GM19438 (cell line): Measurements from ENCODE around the gene MVP.

Experiments
- ATAC-seq: cut with Tn5 transposase; IDR thresholded peaks from one replicate; pipeline ENCODE4 v1.9.1; 2021; ENCODE audit warnings: low read depth; ENCODE audit not compliant: unreplicated experiment

Gene MVP

GRCh38 chr16:29804020-29804419, 16.2 kb upstream of the MVP start:
- ATAC-seq: no peak

DNA sequence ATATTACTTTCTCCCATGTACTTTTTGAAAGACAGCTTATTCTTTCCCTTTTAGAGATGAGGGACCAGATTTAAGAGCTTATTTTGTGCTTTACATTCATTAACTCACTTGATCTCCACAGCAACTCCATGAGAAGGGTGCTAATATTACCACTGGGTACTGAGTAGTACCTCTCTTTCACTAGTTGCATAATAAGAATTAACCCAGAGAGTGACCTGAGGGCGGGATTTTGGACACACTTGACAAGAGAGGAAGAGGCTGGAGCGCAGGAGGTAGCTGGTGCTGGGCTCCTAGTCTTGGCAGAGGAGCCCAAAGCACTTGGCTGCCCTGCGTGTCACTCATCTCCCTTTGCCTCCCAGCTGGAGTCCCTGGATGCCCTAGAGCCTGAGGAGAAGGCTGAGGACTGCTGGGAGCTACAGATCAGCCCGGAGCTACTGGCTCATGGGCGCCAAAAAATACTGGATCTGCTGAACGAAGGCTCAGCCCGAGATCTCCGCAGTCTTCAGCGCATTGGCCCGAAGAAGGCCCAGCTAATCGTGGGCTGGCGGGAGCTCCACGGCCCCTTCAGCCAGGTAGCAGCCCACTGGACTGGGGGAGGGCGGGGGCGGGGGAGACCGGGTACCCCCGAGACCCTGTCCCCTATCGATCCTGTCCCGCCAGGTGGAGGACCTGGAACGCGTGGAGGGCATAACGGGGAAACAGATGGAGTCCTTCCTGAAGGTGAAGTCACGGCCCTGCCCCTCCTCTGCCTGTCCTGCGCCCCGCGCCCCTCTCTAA, 15.6 kb upstream of the MVP start:
- no peak for ATAC-seq

DNA sequence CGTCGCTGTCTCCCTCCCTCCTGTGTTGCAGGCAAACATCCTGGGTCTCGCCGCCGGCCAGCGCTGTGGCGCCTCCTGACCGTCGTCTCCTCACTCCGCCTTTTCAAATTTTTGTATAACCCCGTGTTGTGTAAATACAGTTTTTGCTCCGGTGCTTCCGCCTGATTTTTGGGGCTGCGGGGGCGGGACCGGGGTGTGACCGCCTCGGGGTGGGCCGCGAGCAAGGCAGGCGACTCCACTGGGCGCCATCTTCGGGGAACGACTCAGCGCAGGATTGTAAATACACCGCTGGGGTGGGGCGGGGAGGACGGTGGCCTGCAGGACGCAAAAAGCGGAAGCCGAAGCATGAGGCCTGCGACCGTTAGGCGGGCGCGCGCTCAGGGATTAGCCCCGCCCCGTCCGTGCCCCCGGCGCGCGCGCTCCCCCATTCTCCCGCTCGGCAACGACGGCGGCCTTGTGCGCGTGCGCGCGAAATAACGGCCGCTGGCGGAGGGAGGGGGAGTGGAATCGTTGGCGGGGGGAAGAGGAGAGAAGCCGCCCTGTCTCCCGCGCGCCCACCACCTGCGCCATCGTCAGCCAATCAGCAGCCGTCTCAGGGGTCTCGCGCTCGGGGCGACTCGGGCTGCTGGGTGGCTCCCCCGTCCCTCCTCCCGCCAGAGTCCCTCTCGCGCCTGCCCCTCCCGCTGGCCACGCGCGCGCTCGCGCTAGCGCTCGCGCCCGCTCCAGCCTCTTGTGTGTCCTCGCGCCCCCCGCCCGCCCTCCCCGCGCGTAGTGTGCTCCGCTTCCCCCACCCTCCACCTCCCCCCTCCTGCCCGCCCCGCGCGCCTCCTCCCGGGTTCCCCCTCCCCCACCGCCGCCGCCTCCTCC, 14.8 kb upstream of the MVP start:
- peak; percentile 47 for ATAC-seq

DNA sequence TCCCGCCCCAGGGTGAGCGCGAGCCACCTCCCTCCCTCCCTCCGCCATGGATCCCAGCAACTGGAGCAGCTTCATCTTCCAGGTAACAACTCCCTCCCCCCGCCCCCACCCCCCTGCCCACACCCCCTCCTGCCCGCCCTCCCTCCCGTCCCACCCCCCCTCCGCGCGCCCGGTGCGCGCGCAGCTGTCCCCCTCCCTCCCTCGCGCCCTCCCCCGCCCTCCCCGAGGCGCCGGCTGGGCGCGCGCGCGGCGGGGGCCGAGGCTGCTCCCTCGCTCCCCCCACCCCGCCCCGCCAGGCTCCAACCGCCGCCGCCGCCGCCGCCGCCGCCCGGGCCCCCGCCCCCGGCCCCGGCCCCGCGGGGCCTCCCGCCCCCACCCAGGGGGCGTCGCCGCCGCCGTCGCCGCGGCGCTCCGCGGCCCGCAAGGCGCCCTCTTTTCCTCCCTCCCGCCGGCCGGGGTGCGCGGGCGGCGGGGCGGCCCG, 14.1 kb upstream of the MVP start, which contains the start of gene MAZ:
MAZ (plus strand) TSS at position 431 of the 481 bp plus-strand sequence. CDS start 173 bp downstream, outside the sequence.
- no peak for ATAC-seq

- no peak for ATAC-seq
Observed at GRCh38 chr16:29806641-29807425, 13.4 kb upstream of the MVP start.

DNA sequence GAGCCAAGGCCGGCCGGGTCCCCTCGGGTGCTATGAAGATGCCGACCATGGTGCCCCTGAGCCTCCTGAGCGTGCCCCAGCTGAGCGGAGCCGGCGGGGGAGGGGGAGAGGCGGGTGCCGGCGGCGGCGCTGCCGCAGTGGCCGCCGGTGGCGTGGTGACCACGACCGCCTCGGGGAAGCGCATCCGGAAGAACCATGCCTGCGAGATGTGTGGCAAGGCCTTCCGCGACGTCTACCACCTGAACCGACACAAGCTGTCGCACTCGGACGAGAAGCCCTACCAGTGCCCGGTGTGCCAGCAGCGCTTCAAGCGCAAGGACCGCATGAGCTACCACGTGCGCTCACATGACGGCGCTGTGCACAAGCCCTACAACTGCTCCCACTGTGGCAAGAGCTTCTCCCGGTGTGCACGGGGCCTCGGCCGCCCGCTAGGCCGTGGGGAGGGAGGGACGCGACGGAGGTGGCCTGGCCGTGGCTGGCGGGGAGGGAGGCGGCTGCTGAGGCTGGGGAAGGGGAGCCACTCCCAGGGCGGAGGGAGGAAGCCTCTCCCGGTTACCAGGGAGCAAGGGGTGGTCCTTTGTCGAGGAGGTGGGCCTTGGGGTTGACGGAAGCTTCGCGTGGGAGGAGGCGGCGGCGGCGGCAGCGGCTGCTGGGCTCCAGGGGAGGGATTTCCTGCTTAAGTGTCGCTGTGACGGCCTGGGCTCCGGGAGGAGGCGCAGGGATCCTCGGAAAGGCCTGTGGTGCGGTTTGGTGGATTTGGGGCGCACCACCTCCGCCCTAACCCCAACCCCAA, 12.6 kb upstream of the MVP start:
- ATAC-seq: no peak

DNA sequence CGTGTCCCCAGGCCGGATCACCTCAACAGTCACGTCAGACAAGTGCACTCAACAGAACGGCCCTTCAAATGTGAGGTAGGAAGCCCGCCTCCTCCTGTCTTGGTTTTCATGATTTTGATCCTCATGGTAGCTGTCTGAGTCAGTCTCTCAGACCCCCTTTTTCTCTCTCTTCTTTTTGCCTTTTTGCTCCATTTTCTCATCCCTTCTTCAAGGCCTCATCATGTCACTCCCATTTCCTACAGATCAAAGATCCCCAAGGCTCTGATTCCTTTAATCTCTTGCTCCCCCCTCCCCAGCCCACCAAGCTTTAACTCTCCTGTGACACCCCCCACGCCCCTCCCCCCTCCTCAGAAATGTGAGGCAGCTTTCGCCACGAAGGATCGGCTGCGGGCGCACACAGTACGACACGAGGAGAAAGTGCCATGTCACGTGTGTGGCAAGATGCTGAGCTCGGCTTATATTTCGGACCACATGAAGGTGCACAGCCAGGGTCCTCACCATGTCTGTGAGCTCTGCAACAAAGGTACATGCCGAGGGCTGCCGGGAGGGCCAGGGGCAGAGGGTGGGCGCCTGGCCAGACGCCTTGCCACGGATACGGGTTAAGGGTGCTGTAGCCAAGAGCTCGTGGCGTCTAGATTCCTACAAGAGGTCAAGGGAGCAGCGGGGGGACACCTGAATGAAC, 11.9 kb upstream of the MVP start:
- ATAC-seq: no peak

DNA sequence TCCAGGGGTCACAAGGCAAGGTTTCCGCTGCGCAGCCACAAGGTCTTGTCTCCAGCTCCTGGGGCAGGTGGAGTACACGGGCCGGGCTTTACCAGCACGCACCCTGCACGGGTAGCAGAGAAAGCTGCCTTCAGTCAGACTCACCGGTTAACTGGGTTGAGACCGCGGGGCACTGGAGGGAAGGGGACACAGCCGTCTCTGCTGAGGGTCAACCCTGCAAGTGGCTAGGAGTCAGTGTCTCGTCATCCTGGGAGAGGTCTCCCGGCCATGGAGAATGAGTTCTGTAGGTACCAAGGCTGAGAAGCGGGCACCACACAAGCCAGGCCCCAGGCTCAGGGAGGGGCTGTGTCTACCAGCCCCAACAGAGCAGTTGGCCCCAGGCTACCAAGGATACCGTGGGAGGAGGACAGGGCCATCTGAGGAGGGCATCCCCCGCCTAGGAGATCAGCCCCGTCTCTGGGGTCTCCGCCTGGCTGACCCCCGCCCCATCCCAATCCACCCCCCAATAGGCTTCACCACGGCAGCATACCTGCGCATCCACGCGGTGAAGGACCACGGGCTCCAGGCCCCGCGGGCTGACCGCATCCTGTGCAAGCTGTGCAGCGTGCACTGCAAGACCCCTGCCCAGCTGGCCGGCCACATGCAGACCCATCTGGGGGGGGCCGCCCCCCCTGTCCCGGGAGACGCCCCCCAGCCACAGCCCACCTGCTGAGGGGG, 11.1 kb upstream of the MVP start:
- no peak for ATAC-seq

DNA sequence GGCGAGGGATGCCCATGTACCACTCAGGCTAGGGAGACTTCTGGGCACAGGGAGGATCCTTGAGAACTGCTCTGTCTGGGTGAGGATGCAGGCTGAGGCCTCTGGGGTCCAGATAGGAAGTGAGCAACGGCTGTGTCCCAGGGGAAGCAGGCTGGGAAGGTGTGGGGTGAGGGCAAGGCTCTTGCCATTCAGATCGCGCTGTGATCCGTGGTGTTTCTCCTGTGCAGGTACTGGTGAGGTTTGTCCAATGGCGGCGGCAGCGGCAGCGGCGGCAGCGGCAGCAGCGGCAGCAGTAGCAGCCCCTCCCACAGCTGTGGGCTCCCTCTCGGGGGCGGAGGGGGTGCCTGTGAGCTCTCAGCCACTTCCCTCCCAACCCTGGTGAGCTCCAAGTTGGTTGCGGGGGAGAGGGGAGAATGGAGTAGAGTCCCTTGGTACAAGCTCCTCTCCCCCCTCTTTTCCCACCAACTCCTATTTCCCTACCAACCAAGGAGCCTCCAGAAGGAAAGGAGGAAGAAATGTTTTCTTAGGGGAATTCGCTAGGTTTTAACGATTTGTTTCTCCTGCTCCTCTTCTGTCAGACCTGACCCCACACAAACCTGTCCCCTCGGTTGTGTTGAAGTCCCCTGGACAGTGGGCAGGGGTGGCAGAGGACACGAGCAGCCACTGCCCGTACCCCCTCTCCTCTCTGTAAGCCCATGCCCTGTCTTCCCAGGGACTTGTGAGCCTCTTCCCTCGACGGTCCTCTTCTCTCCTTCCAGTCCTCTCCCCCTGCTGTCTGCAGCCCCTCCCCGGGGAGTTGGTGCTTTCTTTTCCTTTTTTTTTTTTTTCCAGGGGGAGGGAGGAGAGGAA, 10.2 kb upstream of the MVP start:
- ATAC-seq: no peak

DNA sequence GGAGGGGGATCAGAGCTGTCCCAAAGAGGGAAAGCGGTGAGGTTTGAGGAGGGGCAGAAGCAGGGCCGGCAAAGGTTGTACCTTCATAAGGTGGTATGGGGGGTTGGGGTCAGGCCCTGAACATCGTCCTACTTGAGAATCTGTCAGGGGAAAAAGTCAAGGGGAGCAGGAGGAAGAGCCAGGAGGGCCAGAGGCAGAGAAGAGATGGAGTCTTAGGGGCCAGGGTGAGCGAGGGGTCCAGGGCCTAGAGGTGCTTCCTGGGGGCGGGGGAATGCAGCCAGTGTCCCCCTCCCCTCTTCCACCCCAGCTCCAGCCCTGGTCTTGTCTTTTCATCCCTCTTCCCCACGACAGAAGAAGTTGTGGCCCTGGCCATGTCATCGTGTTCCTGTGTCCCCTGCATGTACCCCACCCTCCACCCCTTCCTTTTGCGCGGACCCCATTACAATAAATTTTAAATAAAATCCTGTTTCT, 9.5 kb upstream of the MVP start:
- no peak for ATAC-seq

GRCh38 chr16:29811170-29811895, 8.9 kb upstream of the MVP start:
- ATAC-seq: no peak

GRCh38 chr16:29811896-29812665, 8.2 kb upstream of the MVP start, which contains the start of gene PRRT2:
PRRT2 (plus strand) TSS chr16:29812193; CDS start chr16:29813055, 862 bp downstream.
- no peak for ATAC-seq

DNA sequence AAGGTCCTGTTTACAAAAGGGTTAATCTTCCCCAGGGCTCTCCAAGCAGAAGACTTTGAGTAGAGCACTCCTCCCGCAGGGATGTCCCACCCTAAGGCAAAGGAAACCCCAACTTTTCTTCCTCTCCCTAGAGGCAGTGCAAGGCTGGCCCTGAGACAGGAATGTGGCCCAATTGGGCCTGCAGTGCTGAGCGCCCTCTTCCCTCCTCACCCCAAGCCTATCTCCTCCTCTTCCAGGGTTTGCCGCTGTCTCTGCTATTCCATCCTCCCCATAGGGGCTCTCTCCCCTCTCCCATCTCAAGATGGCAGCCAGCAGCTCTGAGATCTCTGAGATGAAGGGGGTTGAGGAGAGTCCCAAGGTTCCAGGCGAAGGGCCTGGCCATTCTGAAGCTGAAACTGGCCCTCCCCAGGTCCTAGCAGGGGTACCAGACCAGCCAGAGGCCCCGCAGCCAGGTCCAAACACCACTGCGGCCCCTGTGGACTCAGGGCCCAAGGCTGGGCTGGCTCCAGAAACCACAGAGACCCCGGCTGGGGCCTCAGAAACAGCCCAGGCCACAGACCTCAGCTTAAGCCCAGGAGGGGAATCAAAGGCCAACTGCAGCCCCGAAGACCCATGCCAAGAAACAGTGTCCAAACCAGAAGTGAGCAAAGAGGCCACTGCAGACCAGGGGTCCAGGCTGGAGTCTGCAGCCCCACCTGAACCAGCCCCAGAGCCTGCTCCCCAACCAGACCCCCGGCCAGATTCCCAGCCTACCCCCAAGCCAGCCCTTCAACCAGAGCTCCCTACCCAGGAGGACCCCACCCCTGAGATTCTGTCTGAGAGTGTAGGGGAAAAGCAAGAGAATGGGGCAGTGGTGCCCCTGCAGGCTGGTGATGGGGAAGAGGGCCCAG, 7.3 kb upstream of the MVP start:
- no peak for ATAC-seq

GRCh38 chr16:29813644-29814562, 6.4 kb upstream of the MVP start:
- no peak for ATAC-seq
